HK-2 (cell line): ENCODE data around the gene CRIM1.

Experiments used
- DNase-seq: peaks from one replicate; pipeline ENCODE4 v3.0.0-alpha.2; 2018; ENCODE audit not compliant: unreplicated experiment

CRIM1 gene

DNA sequence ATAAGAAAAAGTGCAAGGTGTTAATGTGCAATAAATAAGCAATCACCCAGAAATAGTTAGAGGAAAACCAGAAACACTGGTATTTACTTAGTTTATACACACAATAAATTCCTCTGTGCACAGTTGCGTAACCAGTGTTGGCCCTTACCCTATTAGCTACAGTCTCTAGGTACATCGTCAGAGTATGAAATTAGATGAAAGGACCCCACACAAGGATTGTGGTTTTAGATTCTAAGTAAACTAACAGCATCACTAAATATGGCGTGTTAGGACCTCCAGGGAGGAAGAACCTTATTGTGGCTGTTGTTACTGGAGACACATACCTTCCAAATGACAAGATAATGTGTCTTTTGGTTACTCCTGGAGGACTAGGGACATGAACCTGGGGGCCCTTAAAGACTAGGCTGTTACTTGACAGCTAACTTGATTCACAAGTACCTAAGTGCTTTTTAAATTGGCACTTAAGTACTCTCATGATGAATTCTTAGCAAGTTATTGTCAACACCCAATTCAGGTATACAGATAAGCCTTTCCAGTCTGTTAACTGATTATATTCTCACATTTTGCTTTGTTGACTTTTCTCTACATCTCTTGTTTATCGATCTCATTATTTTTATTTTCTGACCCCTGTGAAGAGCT is 127.1 kb downstream of the CRIM1 start:
- DNase-seq: peak; percentile 49

- DNase-seq: no peak
These were observed 127.7 kb downstream of the CRIM1 start for GRCh38 chr2:36483290-36483689.

- DNase-seq: no peak
These were observed 128.9 kb downstream of the CRIM1 start for GRCh38 chr2:36484454-36484853.

DNA sequence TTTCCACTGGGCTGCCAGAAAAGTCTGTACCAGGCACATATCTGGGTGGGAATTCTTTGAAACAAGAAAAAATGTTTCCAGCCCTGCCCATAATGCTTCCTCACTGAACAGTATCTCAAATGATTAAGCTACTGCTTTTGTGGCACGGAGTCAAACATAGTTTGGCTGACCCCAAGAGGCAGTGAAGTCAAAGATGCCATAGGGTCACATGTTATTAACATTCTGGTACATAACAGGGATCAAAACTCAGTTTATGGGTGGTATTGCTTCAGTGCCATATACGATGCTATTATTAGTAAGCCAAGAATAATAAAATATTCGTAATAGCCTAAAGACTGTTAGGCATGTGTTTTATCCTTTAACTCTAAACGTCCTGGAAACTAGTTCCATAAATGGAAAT is 129.9 kb downstream of the CRIM1 start:
- no peak for DNase-seq

DNA sequence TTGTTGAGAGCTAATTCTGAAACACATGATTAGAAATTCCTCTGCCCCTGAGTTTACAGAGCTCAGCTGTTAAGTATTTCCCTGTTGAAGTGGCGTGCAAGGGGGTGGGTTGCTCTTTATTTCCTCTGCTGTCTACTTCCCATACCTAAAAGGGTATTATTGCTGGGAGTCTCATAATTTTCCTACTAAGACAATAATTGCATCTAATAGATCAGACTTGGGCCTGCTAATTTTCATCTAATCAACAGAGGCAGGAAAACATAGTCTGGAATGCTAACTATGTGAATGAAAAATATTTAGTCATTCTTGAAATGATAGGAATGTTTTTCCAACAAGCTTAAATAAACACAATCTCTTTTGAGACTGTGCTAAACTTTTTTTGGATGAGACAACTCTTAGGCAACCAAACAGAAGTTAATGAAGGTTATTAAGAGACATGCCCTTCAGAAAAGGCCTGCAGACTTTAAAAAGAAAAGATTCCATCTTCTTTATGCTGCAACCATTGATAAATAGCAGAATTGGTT is 131.0 kb downstream of the CRIM1 start:
- DNase-seq: no peak

GRCh38 chr2:36487947-36488346 is 132.4 kb downstream of the CRIM1 start:
- no peak for DNase-seq

GRCh38 chr2:36489281-36489680 is 133.7 kb downstream of the CRIM1 start:
- no peak for DNase-seq

- no peak for DNase-seq
These were observed 135.2 kb downstream of the CRIM1 start for GRCh38 chr2:36490749-36491148.

- no peak for DNase-seq
These were observed 136.8 kb downstream of the CRIM1 start for GRCh38 chr2:36492216-36492945.

GRCh38 chr2:36493306-36493705 is 137.7 kb downstream of the CRIM1 start:
- no peak for DNase-seq

DNA sequence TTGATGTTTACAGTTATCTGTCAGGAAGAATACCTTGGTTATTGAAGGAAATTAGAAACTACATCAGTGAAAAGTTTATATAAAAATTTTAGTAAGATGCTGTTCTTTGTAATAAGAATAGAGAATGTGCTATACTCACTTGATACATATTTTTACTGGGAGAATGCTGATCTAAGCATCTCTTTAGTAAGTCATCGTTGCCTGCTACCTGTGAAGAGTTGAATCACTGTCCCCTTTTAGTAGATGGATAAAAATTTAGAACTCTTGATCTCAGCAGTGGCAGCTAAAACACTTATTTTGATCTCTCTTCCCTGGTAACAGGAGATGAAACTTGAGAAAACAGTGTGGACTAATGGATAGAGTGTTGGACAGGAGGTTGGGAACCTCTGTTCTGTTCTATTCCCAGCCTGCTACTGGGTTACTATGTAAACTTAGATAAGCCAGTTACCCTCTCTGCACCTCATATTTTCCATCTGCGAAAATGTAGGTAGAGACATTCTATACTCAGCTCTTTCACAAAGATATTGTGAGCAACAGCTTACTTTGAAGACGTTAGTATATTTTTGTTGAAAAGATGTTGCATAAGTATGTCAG is 142.1 kb downstream of the CRIM1 start:
- no peak for DNase-seq

DNA sequence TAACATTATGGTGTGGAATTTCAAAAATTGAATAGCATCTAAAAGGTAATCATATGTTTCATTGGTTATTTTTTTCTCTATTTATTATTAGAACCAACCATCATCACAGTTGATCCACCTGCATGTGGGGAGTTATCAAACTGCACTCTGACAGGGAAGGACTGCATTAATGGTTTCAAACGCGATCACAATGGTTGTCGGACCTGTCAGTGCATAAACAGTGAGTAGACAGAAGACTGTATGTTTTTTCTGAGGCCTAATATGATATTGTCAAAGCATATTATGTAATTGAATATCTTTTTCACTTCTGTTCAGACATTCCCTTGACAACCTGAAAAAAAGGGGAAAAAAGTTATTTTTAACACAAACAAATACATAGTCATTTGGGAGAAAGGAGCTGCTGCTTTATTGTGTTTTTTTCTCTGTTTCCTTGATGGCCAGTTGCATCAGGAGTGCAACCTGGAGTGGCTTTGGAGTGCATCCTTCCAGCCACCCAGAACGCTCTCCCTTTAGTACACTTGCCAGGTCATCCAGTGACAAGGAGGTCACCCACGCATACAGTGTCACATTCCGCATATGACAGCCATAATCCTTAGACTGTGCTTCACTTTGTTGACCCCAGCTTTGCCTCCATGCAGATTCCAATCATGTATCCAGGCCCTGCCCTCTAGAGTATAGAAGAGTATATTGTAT is 143.7 kb downstream of the CRIM1 start:
- no peak for DNase-seq

- no peak for DNase-seq
These were observed 144.5 kb downstream of the CRIM1 start for GRCh38 chr2:36500072-36500471.

GRCh38 chr2:36502081-36502480 is 146.5 kb downstream of the CRIM1 start:
- DNase-seq: no peak

DNA sequence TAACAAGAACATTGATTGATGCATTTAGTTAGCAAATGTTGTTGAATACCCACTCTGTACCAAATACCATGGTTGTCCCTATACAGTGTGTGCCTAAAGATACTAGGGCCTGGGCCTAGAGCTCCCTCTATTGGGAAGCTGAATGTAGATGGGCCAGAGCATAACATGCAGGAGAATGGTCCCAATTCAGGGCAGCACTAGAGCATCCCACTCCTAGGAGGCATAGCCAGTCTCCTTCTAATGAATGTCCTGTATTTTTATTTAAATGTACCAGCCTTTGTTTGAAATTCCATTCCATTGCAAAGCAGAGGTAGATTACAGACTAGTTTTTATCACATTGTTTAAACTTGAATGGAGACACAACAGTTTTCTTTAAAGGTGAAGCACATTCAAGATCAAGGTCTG is 151.8 kb downstream of the CRIM1 start:
- DNase-seq: peak; percentile 24

- no peak for DNase-seq
These were observed 153.5 kb downstream of the CRIM1 start for GRCh38 chr2:36509075-36509474.

DNA sequence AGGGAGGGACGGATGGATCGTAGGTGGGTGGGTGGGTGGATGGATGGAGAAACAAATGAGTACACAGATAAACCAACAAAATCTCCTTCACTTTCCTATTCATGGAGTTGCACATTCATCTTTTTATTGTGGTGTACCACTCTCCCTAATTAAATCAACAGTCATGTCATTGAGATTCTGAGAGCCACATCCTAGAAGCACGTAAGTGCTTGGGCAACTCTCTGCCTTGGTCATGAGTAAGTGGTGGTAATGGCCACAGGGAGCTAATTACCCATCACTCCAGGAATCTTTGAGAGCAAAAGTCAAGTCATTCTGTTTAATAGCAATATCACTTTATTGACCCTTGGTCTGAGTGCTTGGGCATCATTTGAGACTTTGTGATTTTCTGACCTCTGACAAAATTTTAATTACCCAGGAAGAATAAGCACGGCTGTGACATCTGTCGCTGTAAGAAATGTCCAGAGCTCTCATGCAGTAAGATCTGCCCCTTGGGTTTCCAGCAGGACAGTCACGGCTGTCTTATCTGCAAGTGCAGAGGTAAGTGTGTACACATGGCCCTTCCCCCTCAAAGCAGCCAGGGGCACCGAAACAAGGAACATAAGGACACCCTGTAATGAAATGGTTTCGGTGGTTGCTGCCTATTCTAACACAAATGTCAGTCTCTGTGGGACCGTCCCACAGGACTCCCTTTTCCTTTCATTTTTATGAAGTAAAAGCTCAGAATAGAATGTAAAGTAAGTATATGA is 156.5 kb downstream of the CRIM1 start:
- DNase-seq: no peak

DNA sequence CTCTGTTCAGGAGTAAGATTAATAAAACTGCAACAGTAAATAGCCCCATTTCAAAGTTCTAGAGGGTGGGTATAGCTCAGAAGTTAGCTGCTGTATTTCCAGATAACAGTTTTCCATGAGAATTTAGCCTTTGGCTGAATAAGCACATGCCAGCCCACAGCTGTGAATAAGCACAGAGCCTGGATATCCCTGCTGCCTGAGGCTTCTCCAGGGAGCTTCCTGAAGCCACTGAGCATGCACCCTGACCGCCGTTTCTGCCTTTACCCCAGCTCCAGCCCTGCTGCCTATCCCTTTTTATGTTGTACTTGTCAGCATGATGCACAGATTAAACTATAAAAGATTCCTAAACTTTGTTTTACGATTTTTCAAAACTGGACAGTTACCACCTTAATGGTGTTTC is 157.1 kb downstream of the CRIM1 start:
- no peak for DNase-seq

DNA sequence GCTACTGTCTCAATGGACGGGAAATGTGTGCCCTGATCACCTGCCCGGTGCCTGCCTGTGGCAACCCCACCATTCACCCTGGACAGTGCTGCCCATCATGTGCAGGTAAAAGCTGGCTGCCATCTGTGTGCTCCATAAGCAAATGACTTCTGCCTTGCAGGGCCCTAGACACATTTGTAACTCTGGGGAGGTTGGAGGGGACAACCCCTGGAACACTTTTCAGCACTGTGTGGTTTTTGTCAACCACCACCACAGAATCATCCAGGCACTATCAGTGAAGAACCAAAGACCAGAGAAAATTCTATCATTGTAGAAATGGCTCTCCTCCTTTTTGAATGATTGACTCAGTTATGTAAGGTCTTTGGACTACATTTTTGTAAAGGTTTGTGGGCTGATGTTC is 158.1 kb downstream of the CRIM1 start:
- no peak for DNase-seq

GRCh38 chr2:36515538-36515937 is 160.0 kb downstream of the CRIM1 start:
- no peak for DNase-seq

- DNase-seq: no peak
These were observed 160.7 kb downstream of the CRIM1 start for GRCh38 chr2:36516136-36516870.
